Glutamatergic neuron (in vitro differentiated cells): ENCODE measurements around the gene CLMN. TPM values are rescaled to one million over a fixed set of nuclear protein-coding genes. Genes with fewer than 3 reads are reported as not detected.
A peak's percentile ranks its signal among the peaks of the same experiment; 100 is the strongest.

Experiments used
- DNase-seq: peaks from one replicate; pipeline ENCODE4 v3.0.0; 2022
- H3K27ac Mint-ChIP-seq: one replicate; pipeline ENCODE4 v1.8.0; 2020; ENCODE audit warnings: mild to moderate bottlenecking, mixed read lengths, inconsistent platforms; ENCODE audit not compliant: unreplicated experiment
- H3K27me3 Mint-ChIP-seq: one replicate; pipeline ENCODE4 v1.8.0; 2020; ENCODE audit warnings: mild to moderate bottlenecking, moderate library complexity, mixed read lengths, inconsistent platforms; ENCODE audit not compliant: unreplicated experiment
- H3K36me3 Mint-ChIP-seq: one replicate; pipeline ENCODE4 v1.8.0; 2020; ENCODE audit warnings: mild to moderate bottlenecking, mixed read lengths, inconsistent platforms; ENCODE audit not compliant: unreplicated experiment
- H3K4me1 Mint-ChIP-seq: one replicate; pipeline ENCODE4 v1.8.0; 2020; ENCODE audit warnings: mild to moderate bottlenecking, low read depth, mixed read lengths, inconsistent platforms; ENCODE audit not compliant: unreplicated experiment
- H3K4me3 Mint-ChIP-seq: one replicate; pipeline ENCODE4 v1.8.0; 2020; ENCODE audit warnings: mild to moderate bottlenecking, mixed read lengths, inconsistent platforms; ENCODE audit not compliant: unreplicated experiment
- H3K9me3 Mint-ChIP-seq: one replicate; pipeline ENCODE4 v1.8.0; 2020; ENCODE audit warnings: mild to moderate bottlenecking, moderate library complexity, mixed read lengths, inconsistent platforms; ENCODE audit not compliant: unreplicated experiment
- total RNA-seq: library from RNA; stranded (reverse); fragmentation: NEBNext Ultra II Directional; extraction: Animal tissue kit (Norgen Biotek cat#: 25700); gene quantifications from one replicate; pipeline ENCODE4 v1.2.1, GENCODE V29; 2021; ENCODE audit not compliant: unreplicated experiment
- TF ChIP-seq, protein P1 (sequence below): fragments of 200-600 bp; sonication (generic); IDR thresholded peaks from one replicate; pipeline ENCODE4 v1.5.0; 2021; ENCODE audit not compliant: partially characterized antibody, unreplicated experiment

Gene CLMN
- total RNA-seq, 1 donor from 2014 or later, result 17.6 TPM

DNA sequence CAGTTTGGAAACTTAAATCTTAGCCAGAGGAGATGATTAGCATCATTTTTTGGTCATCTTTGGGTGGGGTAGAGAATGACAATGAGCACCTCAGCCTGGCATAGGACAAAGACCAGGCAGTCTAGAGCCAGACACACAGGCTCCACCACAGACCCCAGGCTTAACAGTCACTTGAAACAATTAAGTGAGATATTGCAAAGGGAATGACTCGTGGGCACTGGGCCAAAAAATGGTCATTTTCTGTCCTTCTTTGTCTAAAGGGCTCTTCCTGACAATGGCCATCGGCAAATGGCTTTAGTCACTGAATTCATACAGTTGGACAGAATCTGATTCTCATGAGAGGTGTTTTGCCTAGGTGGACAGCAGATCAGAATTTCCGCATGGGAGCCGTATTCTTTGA, 84.4 kb downstream of the CLMN start:
- no peaks in the 10 kb centered on the region for H3K36me3 Mint-ChIP-seq

DNA sequence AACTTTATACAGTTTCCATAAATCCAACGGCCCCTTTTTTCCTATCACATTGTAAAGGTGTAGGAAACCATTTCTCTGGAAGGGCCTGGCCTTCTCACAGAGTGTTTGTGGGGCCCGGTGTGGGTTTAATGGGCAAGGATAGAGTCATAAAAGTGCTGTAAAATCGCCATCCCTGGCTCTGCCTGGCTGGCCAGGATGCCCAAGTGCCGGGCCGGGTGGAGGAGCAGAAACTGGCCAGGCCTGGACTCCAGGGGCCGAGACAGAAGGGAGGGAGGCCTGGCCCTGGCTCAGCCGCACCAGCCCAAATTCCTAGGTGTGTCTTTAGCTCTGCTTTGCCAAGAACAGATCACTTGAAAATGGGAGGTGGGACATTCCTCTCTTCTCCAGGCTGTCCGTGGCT, 85.3 kb downstream of the CLMN start:
- DNase-seq, result no peak
- Mint-ChIP-seq H3K4me3 (peak overlapping the region; percentile 32), H3K9me3 (no peaks in the 10 kb centered on the region), H3K27me3 (peaks cover 3% of the 10 kb centered on the region), H3K36me3 (no peaks in the 10 kb centered on the region), H3K4me1 (peaks cover 44% of the 10 kb centered on the region), H3K27ac (peak overlapping the region; percentile 45)
- TF ChIP-seq, protein P1, sequence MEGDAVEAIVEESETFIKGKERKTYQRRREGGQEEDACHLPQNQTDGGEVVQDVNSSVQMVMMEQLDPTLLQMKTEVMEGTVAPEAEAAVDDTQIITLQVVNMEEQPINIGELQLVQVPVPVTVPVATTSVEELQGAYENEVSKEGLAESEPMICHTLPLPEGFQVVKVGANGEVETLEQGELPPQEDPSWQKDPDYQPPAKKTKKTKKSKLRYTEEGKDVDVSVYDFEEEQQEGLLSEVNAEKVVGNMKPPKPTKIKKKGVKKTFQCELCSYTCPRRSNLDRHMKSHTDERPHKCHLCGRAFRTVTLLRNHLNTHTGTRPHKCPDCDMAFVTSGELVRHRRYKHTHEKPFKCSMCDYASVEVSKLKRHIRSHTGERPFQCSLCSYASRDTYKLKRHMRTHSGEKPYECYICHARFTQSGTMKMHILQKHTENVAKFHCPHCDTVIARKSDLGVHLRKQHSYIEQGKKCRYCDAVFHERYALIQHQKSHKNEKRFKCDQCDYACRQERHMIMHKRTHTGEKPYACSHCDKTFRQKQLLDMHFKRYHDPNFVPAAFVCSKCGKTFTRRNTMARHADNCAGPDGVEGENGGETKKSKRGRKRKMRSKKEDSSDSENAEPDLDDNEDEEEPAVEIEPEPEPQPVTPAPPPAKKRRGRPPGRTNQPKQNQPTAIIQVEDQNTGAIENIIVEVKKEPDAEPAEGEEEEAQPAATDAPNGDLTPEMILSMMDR, result no peak

More for the DNA sequence above, 84.4 kb downstream of the CLMN start:
- TF ChIP-seq, protein P1, result no peak
- peaks cover 38% of the 10 kb centered on the region for H3K4me1 Mint-ChIP-seq
- peaks cover 3% of the 10 kb centered on the region for H3K27me3 Mint-ChIP-seq
- H3K4me3 Mint-ChIP-seq, result no peak overlapping the region
- H3K27ac Mint-ChIP-seq, result no peak overlapping the region
- no peaks in the 10 kb centered on the region for H3K9me3 Mint-ChIP-seq
- DNase-seq, result no peak

DNA sequence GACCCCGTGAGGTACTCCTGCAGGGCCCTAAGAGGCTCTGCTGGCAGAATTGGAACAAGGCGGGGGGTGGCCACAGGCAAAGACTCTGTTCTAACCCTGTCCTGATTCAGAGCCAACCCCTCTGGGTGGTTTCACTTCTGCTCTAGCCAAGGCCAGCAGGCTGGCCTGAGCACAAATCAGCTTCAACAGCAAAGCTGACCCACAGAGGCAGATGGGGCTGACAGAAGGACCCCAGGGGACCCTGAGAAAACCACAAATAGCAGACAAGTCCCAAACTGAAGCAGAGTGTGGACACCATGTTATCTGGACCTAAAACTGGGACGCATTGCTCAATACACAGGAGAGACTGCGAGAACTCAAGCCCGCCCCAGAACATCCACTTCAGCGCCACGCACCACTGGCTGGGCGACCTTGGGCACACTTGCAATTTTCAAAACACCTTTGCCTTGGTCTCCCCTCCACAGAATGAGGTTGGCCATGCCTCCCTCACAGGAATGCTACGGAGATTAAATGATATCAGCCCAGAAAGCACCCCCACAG, 85.9 kb downstream of the CLMN start:
- no peaks in the 10 kb centered on the region for H3K36me3 Mint-ChIP-seq
- no peaks in the 10 kb centered on the region for H3K9me3 Mint-ChIP-seq
- peak overlapping the region; percentile 66 for H3K4me3 Mint-ChIP-seq
- peak overlapping the region; percentile 45 for H3K27ac Mint-ChIP-seq
- H3K27me3 Mint-ChIP-seq, result peaks cover 3% of the 10 kb centered on the region
- DNase-seq, result no peak
- TF ChIP-seq, protein P1, result no peak
- H3K4me1 Mint-ChIP-seq, result peaks cover 47% of the 10 kb centered on the region

DNA sequence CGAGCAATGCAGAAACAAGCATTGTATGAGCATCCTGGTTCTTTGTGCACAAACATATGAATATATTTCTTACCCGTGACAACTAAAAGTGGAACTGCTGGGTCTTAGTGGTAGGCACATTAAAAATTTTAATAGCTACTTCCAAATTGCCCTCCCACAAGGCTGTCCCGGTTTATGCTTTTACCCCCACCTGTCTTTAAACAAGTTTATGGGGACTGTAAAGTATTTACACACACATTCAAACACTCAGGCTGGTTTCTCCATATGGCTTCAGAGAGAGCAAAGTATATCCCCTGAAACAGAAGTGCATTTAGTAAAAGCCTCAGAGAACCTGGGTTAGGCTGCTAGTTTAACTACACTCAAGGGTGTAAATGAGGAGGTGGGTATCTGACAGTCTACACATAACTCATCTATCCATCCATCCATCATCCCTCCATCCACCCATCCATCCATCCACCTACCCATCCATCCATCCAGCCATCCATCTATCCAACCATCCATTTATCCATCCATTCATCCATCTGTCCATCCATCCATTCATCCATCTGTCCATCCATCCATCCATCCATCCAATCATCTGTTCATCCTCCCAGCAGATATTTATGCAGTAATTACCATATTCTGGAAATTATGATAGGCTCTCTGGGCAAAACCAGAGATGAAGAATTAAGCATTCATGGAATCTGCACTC, 86.7 kb downstream of the CLMN start:
- peak overlapping the region; percentile 66 for H3K4me3 Mint-ChIP-seq
- H3K9me3 Mint-ChIP-seq, result no peaks in the 10 kb centered on the region
- peaks cover 1% of the 10 kb centered on the region for H3K27me3 Mint-ChIP-seq
- no peak for DNase-seq
- TF ChIP-seq, protein P1, result no peak
- no peaks in the 10 kb centered on the region for H3K36me3 Mint-ChIP-seq
- H3K27ac Mint-ChIP-seq, result peak overlapping the region; percentile 45
- peaks cover 46% of the 10 kb centered on the region for H3K4me1 Mint-ChIP-seq

DNA sequence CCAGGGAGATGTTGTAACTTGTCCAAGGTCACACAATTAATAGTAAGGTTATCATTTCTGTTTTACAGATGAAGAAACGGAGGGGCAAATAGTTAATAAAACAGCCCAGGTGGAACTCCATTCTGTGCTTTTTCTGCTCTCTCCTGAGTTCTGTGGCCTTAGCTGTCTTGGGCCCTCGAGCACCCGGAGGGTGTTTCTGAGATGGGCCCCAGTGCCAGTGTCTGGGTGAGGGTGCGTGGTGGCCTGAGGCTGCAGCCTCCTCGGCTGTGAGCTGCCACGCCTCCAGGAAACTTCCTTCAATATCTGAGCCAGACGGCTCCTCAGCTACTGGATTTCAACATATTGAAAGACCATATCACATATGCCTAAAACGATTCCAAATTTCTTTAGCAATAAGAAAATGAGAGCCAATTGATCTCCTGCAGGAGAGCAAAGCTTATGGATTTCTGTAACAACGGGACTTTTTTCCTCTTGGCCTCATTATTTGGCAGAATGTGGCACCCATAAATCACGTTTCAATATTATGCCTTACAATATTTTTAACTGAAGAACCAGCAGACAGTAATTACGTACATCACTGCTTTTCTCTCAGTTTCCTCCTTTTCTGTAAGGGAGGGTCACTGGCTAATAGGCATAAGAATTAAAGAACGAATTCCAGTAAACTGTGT, 87.6 kb downstream of the CLMN start:
- Mint-ChIP-seq H3K4me3 (no peak overlapping the region), H3K36me3 (no peaks in the 10 kb centered on the region), H3K27ac (no peak overlapping the region), H3K27me3 (no peaks in the 10 kb centered on the region), H3K9me3 (no peaks in the 10 kb centered on the region), H3K4me1 (peaks cover 45% of the 10 kb centered on the region)
- TF ChIP-seq, protein P1, result no peak
- DNase-seq, result no peak
